Ascending aorta (tissue), 2 donors: ENCODE measurements around the gene ACP7. TPM values are rescaled to one million over a fixed set of nuclear protein-coding genes. Genes with fewer than 3 reads are reported as not detected.
A peak's percentile ranks its signal among the peaks of the same experiment; 100 is the strongest.

Experiments used
- DNase-seq, 2 donors: peaks; one replicate each; pipeline ENCODE4 v3.0.0-alpha.2; 2019; ENCODE audit warnings: low spot score in 2 of 2
- H3K27ac ChIP-seq, 2 donors: fragments of 200-600 bp; sonication (generic); one replicate each; pipeline ENCODE4 v1.5.1; 2016 to 2017; ENCODE audit warnings: mild to moderate bottlenecking in 1 of 2
- H3K27me3 ChIP-seq: fragments of 200-600 bp; sonication (generic); one replicate; pipeline ENCODE4 v1.5.1; 2017
- H3K36me3 ChIP-seq, 2 donors: fragments of 200-600 bp; sonication (generic); one replicate each; pipeline ENCODE4 v1.5.1; 2016
- H3K4me1 ChIP-seq, 2 donors: fragments of 200-600 bp; sonication (generic); one replicate each; pipeline ENCODE4 v1.5.1; 2016 to 2017; ENCODE audit warnings: mild to moderate bottlenecking in 1 of 2
- H3K4me3 ChIP-seq, 2 donors: fragments of 200-600 bp; sonication (generic); one replicate each; pipeline ENCODE4 v1.5.1; 2016 to 2017; ENCODE audit warnings: mild to moderate bottlenecking in 1 of 2
- H3K9me3 ChIP-seq, 2 donors: fragments of 200-600 bp; sonication (generic); one replicate each; pipeline ENCODE4 v1.5.1; 2016
- intact Hi-C: fragments of 100-400 bp; cut with DNase I; formaldehyde crosslinking; loops from one replicate; pipeline ENCODE4 v1.15.1; 2023
- total RNA-seq: library from RNA; depleted of rRNA; stranded (reverse); fragments of >200 nt; gene quantifications from one replicate; pipeline ENCODE4 v1.1.0, GENCODE V29; 2016
- TF ChIP-seq, protein P1 (sequence below), 3 experiments: fragments of 200-600 bp in 2 of 3; fragments of 450-650 bp in 1 of 3; sonication (generic) in 2 of 3; IDR thresholded peaks; one replicate each; pipeline ENCODE4 v1.5.1; 2016 to 2019; ENCODE audit warnings: antibody characterized with exemption in 3 of 3, mild to moderate bottlenecking in 1 of 3, moderate library complexity in 1 of 3

Gene ACP7
- total RNA-seq, 1 donor from 2014 or later: not detected

- H3K27me3 ChIP-seq: no peaks in the 10 kb centered on the region
- H3K36me3 ChIP-seq: no peaks in the 10 kb centered on the region
- intact Hi-C loops: no loop called here
- H3K9me3 ChIP-seq: no peaks in the 10 kb centered on the region
- peaks cover 6 to 27% of the 10 kb centered on the region in 2 donors for H3K4me1 ChIP-seq
- TF ChIP-seq, protein P1, sequence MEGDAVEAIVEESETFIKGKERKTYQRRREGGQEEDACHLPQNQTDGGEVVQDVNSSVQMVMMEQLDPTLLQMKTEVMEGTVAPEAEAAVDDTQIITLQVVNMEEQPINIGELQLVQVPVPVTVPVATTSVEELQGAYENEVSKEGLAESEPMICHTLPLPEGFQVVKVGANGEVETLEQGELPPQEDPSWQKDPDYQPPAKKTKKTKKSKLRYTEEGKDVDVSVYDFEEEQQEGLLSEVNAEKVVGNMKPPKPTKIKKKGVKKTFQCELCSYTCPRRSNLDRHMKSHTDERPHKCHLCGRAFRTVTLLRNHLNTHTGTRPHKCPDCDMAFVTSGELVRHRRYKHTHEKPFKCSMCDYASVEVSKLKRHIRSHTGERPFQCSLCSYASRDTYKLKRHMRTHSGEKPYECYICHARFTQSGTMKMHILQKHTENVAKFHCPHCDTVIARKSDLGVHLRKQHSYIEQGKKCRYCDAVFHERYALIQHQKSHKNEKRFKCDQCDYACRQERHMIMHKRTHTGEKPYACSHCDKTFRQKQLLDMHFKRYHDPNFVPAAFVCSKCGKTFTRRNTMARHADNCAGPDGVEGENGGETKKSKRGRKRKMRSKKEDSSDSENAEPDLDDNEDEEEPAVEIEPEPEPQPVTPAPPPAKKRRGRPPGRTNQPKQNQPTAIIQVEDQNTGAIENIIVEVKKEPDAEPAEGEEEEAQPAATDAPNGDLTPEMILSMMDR (IDR thresholded peaks at IDR 0.05): no peak
- DNase-seq: no peak
- no peak overlapping the region for H3K4me3 ChIP-seq
- H3K27ac ChIP-seq: no peak overlapping the region
These were observed 71.0 kb downstream of the ACP7 start for GRCh38 chr19:39155114-39155700.

DNA sequence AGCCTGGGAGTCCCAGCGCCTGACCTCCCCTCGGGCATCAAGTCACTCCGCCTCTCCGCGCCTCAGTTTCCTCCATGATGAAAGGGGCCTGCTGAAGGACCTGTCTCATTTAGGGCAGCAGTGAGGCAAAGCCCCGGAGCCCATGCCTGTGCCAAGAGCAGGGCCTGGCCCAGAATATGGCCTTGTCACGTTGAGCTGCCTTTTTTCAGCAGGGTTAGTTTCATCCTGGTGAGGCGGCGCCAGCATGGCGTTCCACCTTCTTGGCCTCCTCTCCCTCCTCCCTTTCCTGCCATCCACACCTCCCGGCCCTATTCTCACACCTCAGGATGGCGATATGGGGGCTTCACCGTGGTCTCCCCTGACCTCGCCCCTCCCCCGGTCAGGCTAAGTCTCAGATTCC, 71.6 kb downstream of the ACP7 start:
- DNase-seq: no peak
- no peaks in the 10 kb centered on the region for H3K27me3 ChIP-seq
- TF ChIP-seq, protein P1 (IDR thresholded peaks at IDR 0.05): no peak
- H3K4me1 ChIP-seq: peaks cover 6 to 31% of the 10 kb centered on the region in 2 donors
- no peak overlapping the region for H3K27ac ChIP-seq
- intact Hi-C loops: no loop called here
- no peaks in the 10 kb centered on the region for H3K9me3 ChIP-seq
- no peaks in the 10 kb centered on the region for H3K36me3 ChIP-seq
- H3K4me3 ChIP-seq: no peak overlapping the region

DNA sequence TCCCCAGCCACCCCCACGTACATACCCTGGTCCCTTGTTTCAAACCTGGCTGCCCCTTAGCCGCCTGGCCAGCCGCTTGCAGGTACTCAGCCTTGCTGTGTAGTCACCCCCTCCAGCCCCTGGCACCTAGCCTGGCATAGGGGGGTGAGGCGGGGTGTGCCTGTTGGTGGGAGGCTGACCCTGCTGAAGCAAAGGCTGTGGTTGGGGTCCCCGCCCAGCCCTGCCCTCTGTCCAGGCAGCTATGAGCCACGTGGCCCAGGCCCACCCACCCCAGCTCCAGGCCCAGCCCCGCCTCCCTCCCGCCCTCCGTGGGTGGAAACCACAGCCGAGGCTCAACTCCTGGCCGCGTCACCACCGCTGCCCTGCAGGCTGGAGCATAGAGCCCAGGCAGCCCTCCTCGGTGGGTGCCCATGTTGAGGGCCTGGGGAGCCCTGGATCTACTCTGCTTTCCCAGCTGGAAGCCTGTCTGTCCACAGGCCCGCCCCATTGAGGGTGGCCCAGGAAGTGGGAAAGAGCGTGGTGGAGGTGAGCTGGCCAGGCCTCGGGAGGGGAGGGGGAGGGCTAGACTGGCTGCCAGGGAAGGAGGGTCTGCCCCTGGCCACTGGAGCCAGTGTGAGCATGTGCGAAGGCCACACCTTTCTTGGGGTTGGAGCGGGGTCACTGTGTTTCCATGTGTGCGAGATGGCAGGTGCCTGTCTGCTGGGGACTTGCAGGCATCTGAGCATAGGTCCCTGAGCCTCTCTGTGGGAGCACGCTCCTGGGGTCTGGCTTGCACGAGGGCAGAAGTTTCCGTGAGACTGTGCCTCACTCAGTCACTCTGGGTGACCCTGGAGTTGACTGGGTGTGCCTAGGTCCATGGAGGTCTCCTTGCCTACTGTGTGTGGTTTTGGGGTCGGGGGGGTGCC, 72.4 kb downstream of the ACP7 start:
- no peaks in the 10 kb centered on the region for H3K9me3 ChIP-seq
- intact Hi-C loops: no loop called here
- TF ChIP-seq, protein P1 (IDR thresholded peaks at IDR 0.05): no peak
- H3K4me1 ChIP-seq: peaks cover 6 to 36% of the 10 kb centered on the region in 2 donors
- no peak overlapping the region for H3K27ac ChIP-seq
- no peak for DNase-seq
- no peak overlapping the region for H3K4me3 ChIP-seq
- no peaks in the 10 kb centered on the region for H3K36me3 ChIP-seq
- no peaks in the 10 kb centered on the region for H3K27me3 ChIP-seq

- no peaks in the 10 kb centered on the region for H3K36me3 ChIP-seq
- intact Hi-C loops: no loop called here
- H3K9me3 ChIP-seq: no peaks in the 10 kb centered on the region
- TF ChIP-seq, protein P1 (IDR thresholded peaks at IDR 0.05): no peak
- H3K27ac ChIP-seq: no peak overlapping the region
- peaks cover 6 to 36% of the 10 kb centered on the region in 2 donors for H3K4me1 ChIP-seq
- H3K4me3 ChIP-seq: peak overlapping the region; percentile 4 to 19
- no peak for DNase-seq
- H3K27me3 ChIP-seq: no peaks in the 10 kb centered on the region
These were observed 73.3 kb downstream of the ACP7 start for GRCh38 chr19:39157275-39157996.

- TF ChIP-seq, protein P1 (IDR thresholded peaks at IDR 0.05): no peak
- intact Hi-C loops: no loop called here
- no peak overlapping the region for H3K4me3 ChIP-seq
These were observed 73.8 kb downstream of the ACP7 start for GRCh38 chr19:39157997-39158389.

More at GRCh38 chr19:39157997-39158389, 73.8 kb downstream of the ACP7 start:
- no peak for DNase-seq
- H3K36me3 ChIP-seq: no peaks in the 10 kb centered on the region
- H3K4me1 ChIP-seq: peaks cover 6 to 36% of the 10 kb centered on the region in 2 donors
- H3K27me3 ChIP-seq: no peaks in the 10 kb centered on the region
- no peak overlapping the region for H3K27ac ChIP-seq
- H3K9me3 ChIP-seq: no peaks in the 10 kb centered on the region
